Common myeloid progenitor, CD34-positive (primary cell): ENCODE measurements around the gene MAPKAP1.

Experiments
- CTCF ChIA-PET: fragments of 350-600 bp; sonication (Branson Sonifier 250); formaldehyde crosslinking; loops from one replicate; lab custom pipeline; 2021; ENCODE audit warnings: antibody characterized with exemption; lab: Charles Lee
- POLR2A ChIA-PET: fragments of 350-600 bp; sonication (Branson Sonifier 250); formaldehyde crosslinking; loops from one replicate; lab custom pipeline; 2021; ENCODE audit warnings: antibody characterized with exemption; lab: Charles Lee
- DNase-seq, 3 donors: peaks; one replicate each; pipeline versions ENCODE4 v3.0.0 to v3.0.0-alpha.2; 2013
- H3K27ac ChIP-seq, 2 experiments: 1 replicate in 1 of 2; 2 replicates in 1 of 2; pipeline ENCODE4 v1.7.0; 2013; ENCODE audit warnings: inconsistent platforms in 2 of 2, low read length in 2 of 2, mild to moderate bottlenecking in 2 of 2, low read depth in 1 of 2, moderate library complexity in 1 of 2; ENCODE audit not compliant: severe bottlenecking in 2 of 2, insufficient read depth in 1 of 2, poor library complexity in 1 of 2
- H3K27me3 ChIP-seq, 5 experiments: replicated peaks in 2 of 5; 1 replicate in 3 of 5; 2 replicates in 2 of 5; pipeline versions ENCODE4 v1.6.1 to v1.7.0; 2013; ENCODE audit warnings: low read length in 4 of 5, mild to moderate bottlenecking in 2 of 5, moderate library complexity in 2 of 5, inconsistent platforms in 1 of 5; ENCODE audit not compliant: insufficient read depth in 5 of 5, control insufficient read depth in 4 of 5
- H3K36me3 ChIP-seq, 4 experiments: 1 replicate in 2 of 4; 2 replicates in 2 of 4; pipeline versions ENCODE4 v1.6.1 to v1.7.0; 2013; ENCODE audit warnings: low read length in 3 of 4, control low read depth in 1 of 4, mild to moderate bottlenecking in 1 of 4; ENCODE audit not compliant: control insufficient read depth in 4 of 4, insufficient read depth in 4 of 4
- H3K4me1 ChIP-seq, 4 experiments: 1 replicate in 3 of 4; 2 replicates in 1 of 4; pipeline versions ENCODE4 v1.6.1 to v1.7.1; 2013; ENCODE audit warnings: low read length in 3 of 4, mild to moderate bottlenecking in 3 of 4, control low read depth in 1 of 4, inconsistent platforms in 1 of 4, moderate library complexity in 1 of 4; ENCODE audit not compliant: control insufficient read depth in 4 of 4, insufficient read depth in 4 of 4; ENCODE audit errors: control extremely low read depth in 1 of 4
- H3K4me3 ChIP-seq, 7 experiments: 1 replicate in 4 of 7; 2 replicates in 3 of 7; pipeline versions ENCODE4 v1.5.1 to v1.7.0; 2013; ENCODE audit warnings: mild to moderate bottlenecking in 7 of 7, low read length in 6 of 7, moderate library complexity in 6 of 7, inconsistent platforms in 2 of 7, low read depth in 2 of 7, control low read depth in 1 of 7; ENCODE audit not compliant: insufficient read depth in 4 of 7, control insufficient read depth in 1 of 7; ENCODE audit errors: extremely low read depth in 1 of 7
- H3K9me3 ChIP-seq, 5 experiments: 1 replicate in 4 of 5; 2 replicates in 1 of 5; pipeline versions ENCODE4 v1.6.1 to v1.7.1; 2013; ENCODE audit warnings: low read length in 4 of 5, mild to moderate bottlenecking in 2 of 5, inconsistent platforms in 1 of 5, low read depth in 1 of 5, moderate library complexity in 1 of 5; ENCODE audit not compliant: control insufficient read depth in 4 of 5, insufficient read depth in 2 of 5; ENCODE audit errors: control extremely low read depth in 1 of 5
- whole genome bisulfite sequencing: methylation state at CpG from one replicate; pipeline ENCODE4 v1.1.5; 2013; ENCODE audit not compliant: insufficient coverage; 5-methylcytosine and 5-hydroxymethylcytosine counted together

Gene MAPKAP1

DNA sequence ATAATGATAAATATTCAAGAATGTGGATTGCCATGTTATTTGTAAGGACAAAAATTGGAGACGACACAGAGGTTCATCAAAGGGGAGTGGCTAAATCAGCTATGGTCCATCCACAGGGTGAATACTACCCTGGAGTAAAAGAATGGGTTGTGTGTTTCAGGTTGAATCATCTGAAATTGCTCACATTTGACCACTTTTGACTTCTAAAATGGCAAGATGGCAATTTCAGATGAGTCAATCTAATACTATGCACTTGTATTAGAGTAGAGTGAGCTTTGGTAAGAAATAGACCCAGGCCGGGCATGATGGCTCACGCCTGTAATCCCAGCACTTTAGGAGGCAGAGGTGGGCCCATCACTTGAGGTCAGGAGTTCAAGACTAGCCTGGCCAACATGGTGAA, 313.6 kb downstream of the MAPKAP1 start:
- H3K36me3 ChIP-seq, result no peaks in the 10 kb centered on the region
- DNase-seq, result no peak
- H3K27ac ChIP-seq, result no peak overlapping the region
- H3K4me3 ChIP-seq, result no peak overlapping the region
- H3K9me3 ChIP-seq, result no peaks in the 10 kb centered on the region
- H3K27me3 ChIP-seq, result no peaks in the 10 kb centered on the region
- 100% methylated on average over 2 of the region's 3 CpGs for WGBS
- H3K4me1 ChIP-seq, result no peaks in the 10 kb centered on the region
- POLR2A ChIA-PET, result no interaction called here
- CTCF ChIA-PET, result interaction anchor here (0.9 kb wide), 1 partner anchor 17 kb away, joined by 3 read pairs; no protein-coding TSS in a partner anchor

DNA sequence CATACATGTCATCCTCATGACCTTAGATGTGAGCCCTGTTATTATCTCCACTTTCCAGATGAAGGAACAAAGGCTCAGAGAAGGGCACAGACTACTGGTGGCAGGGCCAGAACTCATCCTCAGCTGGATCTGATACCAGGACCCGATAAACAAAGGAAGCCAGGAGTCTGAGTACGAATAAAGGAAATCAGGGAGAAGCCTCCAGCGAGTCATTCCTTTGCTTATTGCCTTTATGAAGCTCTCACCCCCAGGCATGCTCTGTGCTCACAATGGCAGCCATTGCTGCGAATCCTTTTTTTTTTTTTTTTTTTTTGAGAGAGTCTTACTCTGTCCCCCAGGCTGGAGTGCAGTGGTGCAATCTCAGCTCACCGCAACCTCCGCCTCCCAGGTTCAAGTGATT, 315.3 kb downstream of the MAPKAP1 start:
- 100% methylated on average over 3 of the region's 6 CpGs for WGBS
- POLR2A ChIA-PET, result interaction anchor here (0.7 kb wide), 1 partner anchor 25 kb away, joined by 4 read pairs; no protein-coding TSS in a partner anchor
- H3K27me3 ChIP-seq, result no peaks in the 10 kb centered on the region
- H3K9me3 ChIP-seq, result no peaks in the 10 kb centered on the region
- no peaks in the 10 kb centered on the region for H3K36me3 ChIP-seq
- DNase-seq, result no peak
- H3K27ac ChIP-seq, result no peak overlapping the region
- no peak overlapping the region for H3K4me3 ChIP-seq
- no peaks in the 10 kb centered on the region for H3K4me1 ChIP-seq
- CTCF ChIA-PET, result no interaction called here

DNA sequence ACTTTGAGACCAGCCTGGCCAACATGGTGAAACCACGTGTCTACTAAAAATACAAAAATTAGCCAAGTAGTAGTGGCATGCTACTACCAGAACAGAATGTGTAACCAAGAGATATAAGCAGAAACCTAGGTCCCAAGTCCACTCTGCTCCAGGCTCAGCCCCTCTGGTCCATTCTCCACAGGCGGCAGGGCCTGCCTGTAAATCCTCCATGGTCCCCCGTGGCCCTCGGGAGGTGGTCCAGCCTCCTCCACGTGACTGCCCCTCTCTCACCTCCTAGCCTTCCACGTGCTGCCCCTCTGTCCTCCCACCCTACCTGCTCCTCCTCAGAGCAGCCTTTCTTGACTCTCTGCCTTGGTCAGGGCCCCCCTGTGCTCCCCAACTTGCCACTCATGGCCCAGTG, 318.0 kb downstream of the MAPKAP1 start:
- DNase-seq, result no peak
- Histone ChIP-seq H3K4me3 (no peak overlapping the region), H3K4me1 (no peaks in the 10 kb centered on the region), H3K27me3 (no peaks in the 10 kb centered on the region), H3K36me3 (no peaks in the 10 kb centered on the region), H3K27ac (no peak overlapping the region), H3K9me3 (no peaks in the 10 kb centered on the region)
- CTCF ChIA-PET, result no interaction called here
- POLR2A ChIA-PET, result no interaction called here
- WGBS, result 72% methylated on average over 5 of the region's 6 CpGs

DNA sequence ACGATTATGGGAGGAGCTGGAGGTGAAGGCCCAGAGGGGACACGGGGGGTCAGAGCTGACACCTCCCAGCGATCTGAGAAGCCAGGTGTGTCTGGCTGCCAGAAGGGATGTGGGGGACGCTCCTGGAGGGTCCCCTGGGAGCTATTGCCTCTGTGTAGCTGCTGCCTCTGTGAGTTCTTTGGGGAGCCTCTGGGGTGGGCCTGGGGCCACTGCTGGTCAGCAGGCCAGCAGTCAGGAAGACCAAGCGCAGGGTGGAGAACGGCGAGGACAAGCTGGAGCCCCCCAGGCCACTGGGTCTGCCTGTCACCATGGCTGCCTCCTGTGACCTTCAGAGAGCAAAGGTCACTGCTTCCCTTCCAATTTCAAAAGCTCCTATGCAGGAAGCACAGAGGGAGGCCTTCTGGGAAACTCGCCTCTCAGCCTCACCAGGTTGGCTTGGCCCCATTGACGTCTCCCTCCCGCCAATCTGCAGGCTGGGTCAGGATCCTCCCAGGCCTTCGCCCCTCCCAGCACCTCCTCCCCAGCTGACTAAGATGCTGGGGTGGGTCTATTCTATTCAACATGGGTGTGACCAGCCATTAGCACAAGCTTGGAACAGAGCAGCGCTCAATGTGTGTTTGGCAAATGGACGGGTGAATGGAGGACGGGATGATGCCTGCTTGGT, 319.0 kb downstream of the MAPKAP1 start:
- H3K36me3 ChIP-seq, result no peaks in the 10 kb centered on the region
- no peaks in the 10 kb centered on the region for H3K9me3 ChIP-seq
- CTCF ChIA-PET, result interaction anchor here (0.6 kb wide), 1 partner anchor 1655 kb away, joined by 4 read pairs; no protein-coding TSS in a partner anchor
- no peak overlapping the region for H3K27ac ChIP-seq
- no peaks in the 10 kb centered on the region for H3K27me3 ChIP-seq
- POLR2A ChIA-PET, result no interaction called here
- 98% methylated on average over 12 of the region's 14 CpGs for WGBS
- no peak overlapping the region for H3K4me3 ChIP-seq
- no peaks in the 10 kb centered on the region for H3K4me1 ChIP-seq
- DNase-seq, result no peak
